HepG2 (cell line): ENCODE measurements around the gene LDLRAD2. TPM values are rescaled to one million over a fixed set of nuclear protein-coding genes. Genes with fewer than 3 reads are reported as not detected.

Experiments
- ASH2L ChIP-seq: fragments of 300-600, 200-600 bp; sonication (generic); IDR thresholded peaks from 2 replicates; pipeline ENCODE4 v1.7.0; 2017; ENCODE audit warnings: low read depth, mild to moderate bottlenecking, moderate library complexity, mixed read lengths, low read length; ENCODE audit not compliant: insufficient read length
- CBFB ChIP-seq: sonication (generic); formaldehyde crosslinking; IDR thresholded peaks from 2 replicates; pipeline ENCODE4 v1.4.0; 2020; ENCODE audit warnings: missing genetic modification reagents
- HNRNPUL1 ChIP-seq: fragments of 200-400 bp; formaldehyde crosslinking; IDR thresholded peaks from 2 replicates; pipeline ENCODE4 v1.6.1; 2017; ENCODE audit warnings: low read depth, mild to moderate bottlenecking, low read length, moderate library complexity
- PHF20 ChIP-seq: sonication (generic); formaldehyde crosslinking; IDR thresholded peaks from 2 replicates; pipeline ENCODE4 v1.5.0; 2020; ENCODE audit warnings: mild to moderate bottlenecking, missing genetic modification reagents
- SNAI1 ChIP-seq: sonication (generic); formaldehyde crosslinking; IDR thresholded peaks from 2 replicates; pipeline ENCODE4 v1.5.0; 2020; ENCODE audit warnings: mild to moderate bottlenecking, missing genetic modification reagents, borderline replicate concordance
- SRSF1 ChIP-seq: fragments of 200-400 bp; formaldehyde crosslinking; optimal IDR thresholded peaks from 2 replicates; pipeline ENCODE3; 2017; ENCODE audit warnings: mild to moderate bottlenecking, low read depth, low read length, moderate library complexity
- TCF12 ChIP-seq, 2 experiments: fragments of 450-650 bp in 1 of 2; sonication (generic) in 1 of 2; formaldehyde crosslinking in 1 of 2; IDR thresholded peaks; 2 replicates each; pipeline versions ENCODE4 v1.6.1 to v1.8.0; 2017 to 2022; ENCODE audit warnings: antibody characterized with exemption in 1 of 2, mild to moderate bottlenecking in 1 of 2, missing genetic modification reagents in 1 of 2, moderate library complexity in 1 of 2
- ZNF230 ChIP-seq: sonication (generic); formaldehyde crosslinking; IDR thresholded peaks from 2 replicates; pipeline ENCODE4 v1.4.0; 2020; ENCODE audit warnings: mild to moderate bottlenecking, missing genetic modification reagents
- polyA plus RNA-seq, 8 experiments: library from polyadenylated mRNA; depleted of rRNA in 3 of 8; stranded (reverse) in 7 of 8; unstranded in 1 of 8; fragments of >200 nt; fragmentation: Illumina TruSeq in 4 of 8; extraction: Trizol in 4 of 8; gene quantifications; 2 replicates each; pipeline versions ENCODE4 v1.2.1 to v1.2.3, GENCODE V29; 2011 to 2016; ENCODE audit warnings: low read depth in 4 of 8, missing spikeins in 1 of 8, mixed read lengths in 1 of 8; ENCODE audit not compliant: insufficient read depth in 1 of 8
- total RNA-seq, 5 experiments: library from RNA; depleted of rRNA; stranded (reverse); fragments of >200 nt; fragmentation: Illumina TruSeq; extraction: Trizol; gene quantifications; 2 replicates each; pipeline ENCODE4 v1.2.3, GENCODE V29; 2016; ENCODE audit warnings: low read depth in 1 of 5
- TF ChIP-seq, protein P1 (sequence below): sonication (generic); formaldehyde crosslinking; IDR thresholded peaks from one replicate; pipeline ENCODE4 v1.5.1; 2020; ENCODE audit warnings: mild to moderate bottlenecking, missing genetic modification reagents; ENCODE audit errors: not compliant biosample characterization
- TF ChIP-seq, protein P2 (sequence below): sonication (generic); formaldehyde crosslinking; IDR thresholded peaks from 2 replicates; pipeline ENCODE4 v1.5.0; 2020; ENCODE audit warnings: mild to moderate bottlenecking, missing genetic modification reagents, borderline replicate concordance
- TF ChIP-seq, protein P3 (sequence below): sonication (generic); formaldehyde crosslinking; IDR thresholded peaks from 2 replicates; pipeline ENCODE4 v1.5.1; 2020; ENCODE audit warnings: mild to moderate bottlenecking, missing genetic modification reagents, borderline replicate concordance

The LDLRAD2 gene
- total and polyA plus RNA-seq, 2 of the 13 experiments (the other 11 are each of a cell fraction or from before 2014, with no cell fraction given): not detected

DNA sequence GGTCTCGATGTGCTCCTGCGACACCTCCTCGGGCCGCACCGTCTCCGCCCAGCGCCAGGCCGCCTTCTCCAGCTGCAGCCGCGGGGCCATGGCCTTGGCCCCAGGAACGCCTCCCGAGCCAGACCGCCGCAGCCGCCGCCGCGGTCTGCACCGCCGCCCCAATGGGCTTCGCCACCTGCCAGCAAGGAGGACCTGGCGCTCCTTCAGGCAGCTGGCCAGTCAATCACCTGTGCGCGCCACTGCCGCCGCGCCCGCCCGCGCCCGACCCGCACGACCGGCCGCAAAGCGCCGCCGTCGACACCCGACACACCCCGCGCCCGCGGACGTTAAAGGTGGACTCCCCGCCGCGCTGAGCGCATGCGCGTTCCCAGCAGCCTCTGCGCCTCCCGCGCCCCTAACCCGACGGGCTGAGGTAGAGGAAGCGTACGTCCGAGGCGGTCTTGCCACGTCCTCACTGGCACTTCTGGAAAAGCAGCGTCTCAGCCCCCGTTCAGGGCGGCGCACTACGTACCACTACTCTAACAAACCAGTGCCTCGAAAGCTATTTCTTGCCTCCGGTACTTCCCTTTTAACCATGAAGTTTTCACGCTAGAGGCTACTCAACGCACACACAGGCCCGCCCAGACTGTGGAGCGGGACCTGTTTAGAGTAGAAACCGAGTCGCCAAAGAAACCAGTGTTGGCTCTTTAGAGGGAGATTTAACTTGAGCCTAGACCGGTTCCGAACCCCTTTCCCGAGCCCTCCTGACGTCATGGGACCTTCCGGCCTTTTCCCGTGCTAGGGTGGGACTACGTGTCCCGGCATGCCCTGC lies 29.0 kb upstream of the LDLRAD2 start, which contains the start of gene USP48 (continued):
- TF ChIP-seq, protein P1, sequence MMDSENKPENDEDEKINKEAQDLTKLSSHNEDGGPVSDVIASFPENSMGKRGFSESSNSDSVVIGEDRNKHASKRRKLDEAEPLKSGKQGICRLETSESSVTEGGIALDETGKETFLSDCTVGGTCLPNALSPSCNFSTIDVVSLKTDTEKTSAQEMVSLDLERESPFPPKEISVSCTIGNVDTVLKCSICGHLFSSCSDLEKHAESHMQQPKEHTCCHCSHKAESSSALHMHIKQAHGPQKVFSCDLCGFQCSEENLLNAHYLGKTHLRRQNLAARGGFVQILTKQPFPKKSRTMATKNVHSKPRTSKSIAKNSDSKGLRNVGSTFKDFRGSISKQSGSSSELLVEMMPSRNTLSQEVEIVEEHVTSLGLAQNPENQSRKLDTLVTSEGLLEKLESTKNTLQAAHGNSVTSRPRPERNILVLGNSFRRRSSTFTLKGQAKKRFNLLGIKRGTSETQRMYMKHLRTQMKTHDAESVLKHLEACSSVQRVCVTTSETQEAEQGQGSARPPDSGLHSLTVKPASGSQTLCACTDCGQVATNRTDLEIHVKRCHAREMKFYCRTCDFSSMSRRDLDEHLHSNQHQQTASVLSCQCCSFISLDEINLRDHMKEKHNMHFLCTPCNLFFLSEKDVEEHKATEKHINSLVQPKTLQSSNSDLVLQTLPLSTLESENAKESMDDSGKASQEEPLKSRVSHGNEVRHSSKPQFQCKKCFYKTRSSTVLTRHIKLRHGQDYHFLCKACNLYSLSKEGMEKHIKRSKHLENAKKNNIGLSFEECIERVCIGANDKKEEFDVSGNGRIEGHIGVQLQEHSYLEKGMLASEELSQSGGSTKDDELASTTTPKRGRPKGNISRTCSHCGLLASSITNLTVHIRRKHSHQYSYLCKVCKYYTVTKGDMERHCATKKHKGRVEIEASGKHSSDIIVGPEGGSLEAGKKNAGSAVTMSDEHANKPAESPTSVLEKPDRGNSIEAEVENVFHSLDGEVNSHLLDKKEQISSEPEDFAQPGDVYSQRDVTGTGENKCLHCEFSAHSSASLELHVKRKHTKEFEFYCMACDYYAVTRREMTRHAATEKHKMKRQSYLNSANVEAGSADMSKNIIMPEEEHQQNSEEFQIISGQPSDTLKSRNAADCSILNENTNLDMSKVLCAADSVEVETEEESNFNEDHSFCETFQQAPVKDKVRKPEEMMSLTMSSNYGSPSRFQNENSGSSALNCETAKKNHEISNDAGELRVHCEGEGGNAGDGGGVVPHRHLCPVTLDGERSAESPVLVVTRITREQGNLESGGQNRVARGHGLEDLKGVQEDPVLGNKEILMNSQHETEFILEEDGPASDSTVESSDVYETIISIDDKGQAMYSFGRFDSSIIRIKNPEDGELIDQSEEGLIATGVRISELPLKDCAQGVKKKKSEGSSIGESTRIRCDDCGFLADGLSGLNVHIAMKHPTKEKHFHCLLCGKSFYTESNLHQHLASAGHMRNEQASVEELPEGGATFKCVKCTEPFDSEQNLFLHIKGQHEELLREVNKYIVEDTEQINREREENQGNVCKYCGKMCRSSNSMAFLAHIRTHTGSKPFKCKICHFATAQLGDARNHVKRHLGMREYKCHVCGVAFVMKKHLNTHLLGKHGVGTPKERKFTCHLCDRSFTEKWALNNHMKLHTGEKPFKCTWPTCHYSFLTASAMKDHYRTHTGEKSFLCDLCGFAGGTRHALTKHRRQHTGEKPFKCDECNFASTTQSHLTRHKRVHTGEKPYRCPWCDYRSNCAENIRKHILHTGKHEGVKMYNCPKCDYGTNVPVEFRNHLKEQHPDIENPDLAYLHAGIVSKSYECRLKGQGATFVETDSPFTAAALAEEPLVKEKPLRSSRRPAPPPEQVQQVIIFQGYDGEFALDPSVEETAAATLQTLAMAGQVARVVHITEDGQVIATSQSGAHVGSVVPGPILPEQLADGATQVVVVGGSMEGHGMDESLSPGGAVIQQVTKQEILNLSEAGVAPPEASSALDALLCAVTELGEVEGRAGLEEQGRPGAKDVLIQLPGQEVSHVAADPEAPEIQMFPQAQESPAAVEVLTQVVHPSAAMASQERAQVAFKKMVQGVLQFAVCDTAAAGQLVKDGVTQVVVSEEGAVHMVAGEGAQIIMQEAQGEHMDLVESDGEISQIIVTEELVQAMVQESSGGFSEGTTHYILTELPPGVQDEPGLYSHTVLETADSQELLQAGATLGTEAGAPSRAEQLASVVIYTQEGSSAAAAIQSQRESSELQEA: peak; percentile 28
- no peak for TF ChIP-seq TCF12 (IDR thresholded peaks at IDR 0.05)
- TF ChIP-seq TCF12 (CRISPR knock-in tag; IDR thresholded peaks at IDR 0.05): peak; percentile 92
- TF ChIP-seq SRSF1: peak; percentile 78
- TF ChIP-seq, protein P2, sequence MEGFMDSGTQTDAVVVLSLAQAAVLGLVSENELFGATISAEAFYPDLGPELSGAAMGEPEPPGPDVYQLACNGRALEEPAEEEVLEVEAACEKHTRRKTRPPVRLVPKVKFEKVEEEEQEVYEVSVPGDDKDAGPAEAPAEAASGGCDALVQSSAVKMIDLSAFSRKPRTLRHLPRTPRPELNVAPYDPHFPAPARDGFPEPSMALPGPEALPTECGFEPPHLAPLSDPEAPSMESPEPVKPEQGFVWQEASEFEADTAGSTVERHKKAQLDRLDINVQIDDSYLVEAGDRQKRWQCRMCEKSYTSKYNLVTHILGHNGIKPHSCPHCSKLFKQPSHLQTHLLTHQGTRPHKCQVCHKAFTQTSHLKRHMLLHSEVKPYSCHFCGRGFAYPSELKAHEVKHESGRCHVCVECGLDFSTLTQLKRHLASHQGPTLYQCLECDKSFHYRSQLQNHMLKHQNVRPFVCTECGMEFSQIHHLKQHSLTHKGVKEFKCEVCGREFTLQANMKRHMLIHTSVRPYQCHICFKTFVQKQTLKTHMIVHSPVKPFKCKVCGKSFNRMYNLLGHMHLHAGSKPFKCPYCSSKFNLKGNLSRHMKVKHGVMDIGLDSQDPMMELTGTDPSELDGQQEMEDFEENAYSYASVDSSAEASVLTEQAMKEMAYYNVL (CRISPR knock-in tag): peak; percentile 80
- peak; percentile 72 for TF ChIP-seq ZNF230 (CRISPR knock-in tag)
- peak; percentile 69 for TF ChIP-seq PHF20 (CRISPR knock-in tag)
- TF ChIP-seq HNRNPUL1: no peak
- TF ChIP-seq, protein P3, sequence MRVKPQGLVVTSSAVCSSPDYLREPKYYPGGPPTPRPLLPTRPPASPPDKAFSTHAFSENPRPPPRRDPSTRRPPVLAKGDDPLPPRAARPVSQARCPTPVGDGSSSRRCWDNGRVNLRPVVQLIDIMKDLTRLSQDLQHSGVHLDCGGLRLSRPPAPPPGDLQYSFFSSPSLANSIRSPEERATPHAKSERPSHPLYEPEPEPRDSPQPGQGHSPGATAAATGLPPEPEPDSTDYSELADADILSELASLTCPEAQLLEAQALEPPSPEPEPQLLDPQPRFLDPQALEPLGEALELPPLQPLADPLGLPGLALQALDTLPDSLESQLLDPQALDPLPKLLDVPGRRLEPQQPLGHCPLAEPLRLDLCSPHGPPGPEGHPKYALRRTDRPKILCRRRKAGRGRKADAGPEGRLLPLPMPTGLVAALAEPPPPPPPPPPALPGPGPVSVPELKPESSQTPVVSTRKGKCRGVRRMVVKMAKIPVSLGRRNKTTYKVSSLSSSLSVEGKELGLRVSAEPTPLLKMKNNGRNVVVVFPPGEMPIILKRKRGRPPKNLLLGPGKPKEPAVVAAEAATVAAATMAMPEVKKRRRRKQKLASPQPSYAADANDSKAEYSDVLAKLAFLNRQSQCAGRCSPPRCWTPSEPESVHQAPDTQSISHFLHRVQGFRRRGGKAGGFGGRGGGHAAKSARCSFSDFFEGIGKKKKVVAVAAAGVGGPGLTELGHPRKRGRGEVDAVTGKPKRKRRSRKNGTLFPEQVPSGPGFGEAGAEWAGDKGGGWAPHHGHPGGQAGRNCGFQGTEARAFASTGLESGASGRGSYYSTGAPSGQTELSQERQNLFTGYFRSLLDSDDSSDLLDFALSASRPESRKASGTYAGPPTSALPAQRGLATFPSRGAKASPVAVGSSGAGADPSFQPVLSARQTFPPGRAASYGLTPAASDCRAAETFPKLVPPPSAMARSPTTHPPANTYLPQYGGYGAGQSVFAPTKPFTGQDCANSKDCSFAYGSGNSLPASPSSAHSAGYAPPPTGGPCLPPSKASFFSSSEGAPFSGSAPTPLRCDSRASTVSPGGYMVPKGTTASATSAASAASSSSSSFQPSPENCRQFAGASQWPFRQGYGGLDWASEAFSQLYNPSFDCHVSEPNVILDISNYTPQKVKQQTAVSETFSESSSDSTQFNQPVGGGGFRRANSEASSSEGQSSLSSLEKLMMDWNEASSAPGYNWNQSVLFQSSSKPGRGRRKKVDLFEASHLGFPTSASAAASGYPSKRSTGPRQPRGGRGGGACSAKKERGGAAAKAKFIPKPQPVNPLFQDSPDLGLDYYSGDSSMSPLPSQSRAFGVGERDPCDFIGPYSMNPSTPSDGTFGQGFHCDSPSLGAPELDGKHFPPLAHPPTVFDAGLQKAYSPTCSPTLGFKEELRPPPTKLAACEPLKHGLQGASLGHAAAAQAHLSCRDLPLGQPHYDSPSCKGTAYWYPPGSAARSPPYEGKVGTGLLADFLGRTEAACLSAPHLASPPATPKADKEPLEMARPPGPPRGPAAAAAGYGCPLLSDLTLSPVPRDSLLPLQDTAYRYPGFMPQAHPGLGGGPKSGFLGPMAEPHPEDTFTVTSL (CRISPR knock-in tag): 0 out of 2 replicates have a peak, but pooled peaks have one; percentile 6
- TF ChIP-seq CBFB (CRISPR knock-in tag): 0 out of 2 replicates have a peak, but pooled peaks have one; percentile 83
- TF ChIP-seq ASH2L: peak; percentile 95
- 0 out of 2 replicates have a peak, but pooled peaks have one; percentile 63 for TF ChIP-seq SNAI1 (CRISPR knock-in tag)
